GM19328 (cell line): ENCODE results near the gene TPD52L2.
A peak's percentile ranks its signal among the peaks of the same experiment; 100 is the strongest.
"Not testable (repeated sequence)": the region's sequence is repeated elsewhere in the genome, so short reads cannot be mapped to it uniquely, and the experiment has no call there.

Experiments used
- ATAC-seq: cut with Tn5 transposase; IDR thresholded peaks from one replicate; pipeline ENCODE4 v1.9.1; 2021; ENCODE audit warnings: mild to moderate bottlenecking, moderate library complexity; ENCODE audit not compliant: unreplicated experiment

Gene TPD52L2

DNA sequence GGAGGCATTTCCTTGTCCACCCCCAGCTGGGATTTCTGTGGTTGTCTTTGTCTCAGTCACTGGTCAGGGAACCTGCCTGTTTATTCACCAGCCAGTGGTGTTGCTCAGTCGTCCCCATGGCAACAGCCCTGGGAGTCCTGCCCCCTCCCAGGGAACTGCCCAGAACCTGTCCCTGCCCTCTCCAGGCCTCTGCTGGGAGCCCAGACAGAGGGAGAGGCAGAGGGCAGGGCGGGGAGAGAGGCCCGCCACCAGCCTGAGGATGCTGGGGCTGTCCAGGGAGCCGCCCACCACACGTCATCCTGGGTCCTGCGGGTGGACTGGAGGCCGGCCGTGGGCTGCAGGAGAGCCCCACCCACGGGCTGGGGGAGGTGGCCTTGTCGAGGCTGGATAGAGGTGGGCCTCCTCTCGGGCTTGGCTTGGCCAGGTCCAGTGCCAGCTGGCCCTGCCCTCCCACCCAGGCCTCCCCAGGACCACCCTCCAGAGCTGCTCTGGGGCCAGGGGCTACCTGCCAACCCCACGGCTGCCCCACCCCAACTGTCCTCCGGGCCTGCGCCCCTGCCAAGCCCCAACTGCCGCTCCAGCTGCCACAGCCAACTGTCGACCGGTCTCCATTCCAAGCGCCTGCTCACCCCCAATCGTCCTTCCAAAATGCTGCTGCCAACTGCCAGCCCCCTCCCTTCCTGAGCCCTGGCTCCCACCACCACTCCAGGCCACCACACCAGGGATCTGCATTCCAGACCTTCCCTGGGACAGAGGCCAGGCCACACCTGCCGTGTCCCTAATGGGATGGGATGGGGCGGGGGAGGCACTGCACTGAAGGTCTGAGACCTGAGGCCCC lies 29.8 kb upstream of the TPD52L2 start:
- ATAC-seq = no peak

- ATAC-seq = no peak
These were observed 28.4 kb upstream of the TPD52L2 start for GRCh38 chr20:63836458-63837344.

- no peak for ATAC-seq
These were observed 27.6 kb upstream of the TPD52L2 start for GRCh38 chr20:63837479-63837878.

DNA sequence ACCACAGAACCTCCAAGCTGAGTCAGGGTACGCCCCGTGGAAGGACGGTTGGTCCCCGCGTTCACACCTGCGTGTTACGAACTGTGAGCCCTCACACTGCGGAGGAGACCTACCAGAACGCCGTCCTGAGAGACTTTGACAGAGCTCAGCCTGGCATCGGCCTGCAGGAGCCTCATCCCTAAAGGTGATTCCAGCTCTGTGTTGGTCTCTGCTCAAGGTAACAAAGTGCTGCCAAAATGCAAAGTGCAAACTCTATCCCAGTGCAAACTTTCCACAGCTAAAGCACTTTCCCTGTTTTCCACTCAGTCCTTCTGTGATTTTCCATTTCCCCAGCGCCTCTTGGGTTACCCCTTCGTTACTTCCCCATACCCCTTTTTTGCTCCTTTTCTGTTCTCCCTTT lies 25.4 kb upstream of the TPD52L2 start:
- no peak for ATAC-seq

- no peak for ATAC-seq
These were observed 24.7 kb upstream of the TPD52L2 start for GRCh38 chr20:63840405-63840828.

- ATAC-seq = no peak
These were observed 22.8 kb upstream of the TPD52L2 start for GRCh38 chr20:63842258-63842657.

GRCh38 chr20:63843222-63843621 lies 21.8 kb upstream of the TPD52L2 start:
- no peak for ATAC-seq

- ATAC-seq = no peak
These were observed 21.3 kb upstream of the TPD52L2 start for GRCh38 chr20:63843778-63844177.

GRCh38 chr20:63844511-63844991 lies 20.5 kb upstream of the TPD52L2 start:
- ATAC-seq = no peak

DNA sequence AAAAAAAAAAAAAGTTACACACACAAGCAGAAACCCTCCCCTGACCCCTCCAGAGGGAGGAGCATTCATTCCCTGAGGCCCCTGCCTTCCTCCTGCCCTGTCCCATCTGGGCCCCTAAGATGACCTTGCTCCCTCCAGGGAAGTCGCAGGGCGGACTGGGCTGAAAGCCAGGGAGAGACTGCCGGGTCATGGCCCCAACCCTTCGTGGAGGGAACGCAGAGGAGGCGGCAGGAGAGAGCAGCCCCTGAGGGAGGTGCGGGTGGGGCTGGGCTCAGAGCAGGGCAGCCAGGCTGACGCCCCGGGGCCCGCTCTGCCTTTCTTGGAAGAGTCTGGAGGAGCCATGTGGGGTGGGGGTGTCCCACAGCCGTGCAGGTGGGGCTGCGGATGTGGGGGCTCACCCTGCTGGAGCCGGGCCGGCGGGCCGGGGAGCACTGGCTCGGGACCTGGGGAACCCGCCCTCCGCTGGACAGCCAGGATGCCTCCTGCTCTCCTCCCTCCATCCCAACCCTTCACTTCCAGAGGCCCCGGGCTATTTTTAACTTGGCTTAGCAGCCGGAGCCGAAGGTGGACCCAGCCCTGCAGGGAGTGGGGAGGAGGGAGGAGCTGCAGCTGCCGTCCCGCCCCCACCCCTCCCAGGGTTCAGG lies 18.8 kb upstream of the TPD52L2 start:
- no peak for ATAC-seq

DNA sequence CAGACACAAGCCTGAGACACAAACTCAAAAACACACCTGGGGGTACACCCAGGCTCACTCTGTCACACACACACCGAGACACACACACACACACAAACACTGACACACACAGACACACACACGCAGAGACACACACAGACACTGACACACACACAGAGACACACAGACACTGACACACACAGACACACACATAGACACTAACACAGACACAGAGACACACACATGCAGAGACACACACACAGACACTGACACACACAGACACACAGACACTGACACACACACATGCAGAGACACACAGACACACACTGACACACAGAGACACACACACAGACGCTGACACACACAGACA lies 18.2 kb upstream of the TPD52L2 start:
- ATAC-seq = no peak

DNA sequence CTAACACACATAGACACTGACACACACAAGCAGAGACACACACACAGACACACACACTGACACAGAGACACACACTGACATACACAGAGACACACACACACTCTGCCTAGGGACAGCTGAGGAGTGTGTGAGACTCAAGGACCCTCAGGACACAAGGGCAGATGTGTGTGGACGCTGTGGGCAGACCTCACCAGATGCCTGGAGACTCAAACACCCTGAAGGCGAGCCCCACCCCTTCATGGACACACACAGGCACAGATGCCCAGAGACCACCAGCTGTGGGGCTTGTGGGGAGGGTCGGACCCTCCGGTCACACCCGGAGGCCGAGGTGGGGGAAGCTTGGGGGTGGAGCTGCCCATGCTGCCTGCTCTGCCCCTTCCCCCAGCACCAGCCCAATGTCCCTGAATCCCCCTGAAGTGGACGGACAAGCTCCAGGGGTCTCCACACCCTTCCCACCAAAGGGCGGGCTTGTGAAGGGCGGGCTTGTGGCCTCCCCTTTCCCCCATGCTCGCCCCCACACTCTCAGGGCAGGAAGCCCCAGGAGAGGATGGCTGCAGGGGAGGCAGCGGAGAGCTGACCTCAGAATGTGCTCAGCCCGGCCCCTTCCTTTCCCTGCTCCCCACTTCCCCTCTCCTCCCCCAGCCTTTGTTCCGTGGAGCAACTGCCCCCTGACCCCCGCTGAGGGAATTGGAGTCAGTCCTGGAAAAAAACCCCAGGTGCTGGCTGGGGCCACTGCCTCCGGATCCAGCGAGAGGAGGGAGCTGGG lies 17.6 kb upstream of the TPD52L2 start:
- ATAC-seq = no peak

DNA sequence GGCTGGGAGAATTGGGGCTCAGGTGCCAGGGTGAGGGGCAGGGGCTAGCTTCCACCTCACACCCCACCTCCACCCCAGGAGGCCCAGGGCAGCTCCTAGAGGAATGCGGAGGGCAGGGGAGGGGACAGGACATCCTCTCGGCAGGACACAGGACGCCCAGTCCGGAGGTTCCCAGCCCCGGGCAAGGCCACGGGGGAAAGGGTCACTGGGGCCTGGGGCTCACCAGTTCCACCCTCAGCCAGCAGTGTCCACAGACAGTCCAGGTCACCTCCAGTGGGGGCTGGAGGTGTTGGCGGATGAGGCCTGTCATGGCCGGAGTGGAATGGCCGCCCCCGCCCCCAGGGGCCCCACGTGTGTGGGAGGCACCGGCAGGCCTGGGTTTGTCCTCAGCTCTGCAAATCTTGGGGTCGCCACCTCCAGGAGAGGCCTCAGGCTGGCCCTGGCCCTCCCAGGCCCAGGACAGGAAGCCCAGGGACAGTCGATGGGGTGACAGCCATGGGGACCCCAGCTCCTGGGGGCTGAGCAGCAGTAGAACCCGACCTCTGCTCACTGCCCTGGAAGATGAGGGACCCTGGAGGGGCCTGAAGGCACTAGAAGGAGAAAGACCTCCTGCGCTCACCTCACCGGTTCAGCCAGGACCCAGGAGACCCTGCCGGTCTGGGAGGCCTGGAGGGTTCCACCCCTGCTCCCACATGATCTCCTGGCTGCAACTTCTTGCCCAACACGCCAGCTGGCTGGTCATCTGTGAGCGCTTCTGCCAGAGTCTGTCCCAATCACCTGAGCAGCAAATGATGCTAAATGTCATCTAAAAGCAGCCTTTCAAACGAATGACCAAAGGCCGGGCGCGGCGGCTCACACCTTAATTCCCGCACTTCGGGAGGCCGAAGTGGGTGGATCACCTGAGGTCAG lies 16.8 kb upstream of the TPD52L2 start:
- ATAC-seq = no peak

- ATAC-seq = peak; percentile 55
These were observed 14.2 kb upstream of the TPD52L2 start for GRCh38 chr20:63850689-63851547.

- not testable (repeated sequence) for ATAC-seq
These were observed 13.5 kb upstream of the TPD52L2 start for GRCh38 chr20:63851548-63851943.

- ATAC-seq = not testable (repeated sequence)
These were observed 11.4 kb upstream of the TPD52L2 start for GRCh38 chr20:63853733-63854068.

DNA sequence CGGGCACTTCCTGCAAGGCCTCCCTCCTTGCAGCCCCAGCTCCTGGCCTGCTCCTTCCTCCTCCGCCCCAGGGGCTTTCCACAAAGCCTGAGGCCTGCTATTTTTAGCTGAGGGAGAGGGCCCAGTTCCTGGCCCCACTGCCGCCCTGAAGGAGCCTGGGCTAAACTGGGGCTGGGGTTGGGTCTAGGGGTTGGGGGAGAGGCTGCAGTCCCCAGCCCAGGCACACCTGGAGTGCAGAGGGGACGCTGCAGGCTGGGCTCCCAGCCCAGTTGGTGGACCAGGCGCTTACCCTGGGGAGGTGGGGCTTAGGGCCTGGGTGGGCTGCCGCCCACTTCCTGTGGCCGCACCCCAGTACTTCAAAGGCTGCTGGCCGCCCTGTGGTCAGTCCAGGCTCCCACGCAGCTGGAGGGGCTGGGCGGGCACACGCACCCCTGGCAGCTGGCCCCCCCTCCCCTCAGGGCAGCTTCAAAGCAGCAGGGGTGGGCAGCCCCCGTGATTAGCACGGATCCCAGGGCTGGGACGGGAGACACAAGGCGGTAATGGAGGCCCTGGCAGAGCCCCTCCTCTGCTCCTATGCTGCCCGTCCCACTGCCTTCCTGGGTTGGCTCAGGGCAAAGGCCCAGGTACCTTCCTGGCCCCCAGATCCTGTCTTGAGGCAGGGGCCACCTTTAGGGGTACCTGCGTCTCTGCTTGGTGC lies 10.9 kb upstream of the TPD52L2 start:
- no peak for ATAC-seq

- ATAC-seq = no peak
These were observed 10.2 kb upstream of the TPD52L2 start for GRCh38 chr20:63854766-63855362.
